Panc1 (cell line): ENCODE results near the gene AFG1L. TPM values are rescaled to one million over a fixed set of nuclear protein-coding genes. Genes with fewer than 3 reads are reported as not detected.
"Not testable (repeated sequence)": the region's sequence is repeated elsewhere in the genome, so short reads cannot be mapped to it uniquely, and the experiment has no call there.

ENCODE experiments used
- ATAC-seq: fragments of 200-7000 bp; cut with Tn5 transposase; 2 replicates; pipeline ENCODE4 v1.9.1; 2020; ENCODE audit warnings: mild to moderate bottlenecking, moderate library complexity
- BruUV-seq: library from RNA; stranded (reverse); fragments of 400-500 nt; replicated peaks from 2 replicates; lab custom pipeline; 2021; lab: Mats Ljungman, UMichigan
- CTCF ChIA-PET: fragments of 300-600 bp; sonication (Branson Sonifier 250); formaldehyde crosslinking; loops from one replicate; lab custom pipeline; 2022; ENCODE audit warnings: antibody characterized with exemption; lab: Charles Lee
- POLR2A ChIA-PET: fragments of 300-600 bp; sonication (Branson Sonifier 250); formaldehyde crosslinking; loops from one replicate; lab custom pipeline; 2022; ENCODE audit warnings: antibody characterized with exemption; lab: Charles Lee
- DNase-seq: peaks from one replicate; pipeline ENCODE4 v3.0.0-alpha.2; 2010; ENCODE audit warnings: low read depth, low spot score
- H3K27ac ChIP-seq: 2 replicates; pipeline ENCODE4 v1.5.1; 2011; ENCODE audit warnings: mild to moderate bottlenecking, low read length, inconsistent platforms
- H3K27me3 ChIP-seq: fragments of 200-500 bp; sonication (Bioruptor generic); 2 replicates; pipeline ENCODE4 v1.6.0; 2014; ENCODE audit warnings: low read length, inconsistent platforms; ENCODE audit not compliant: control insufficient read depth, insufficient read depth
- H3K36me3 ChIP-seq: fragments of 200-500 bp; sonication (Bioruptor generic); 2 replicates; pipeline ENCODE4 v1.5.1; 2014; ENCODE audit warnings: inconsistent platforms, mild to moderate bottlenecking, low read length, moderate library complexity; ENCODE audit not compliant: control insufficient read depth, insufficient read depth
- H3K4me1 ChIP-seq: 2 replicates; pipeline ENCODE4 v1.5.1; 2011; ENCODE audit warnings: inconsistent platforms, mild to moderate bottlenecking, low read length, moderate library complexity; ENCODE audit not compliant: control insufficient read depth, insufficient read depth
- H3K4me3 ChIP-seq, 2 experiments: 2 replicates each; pipeline ENCODE4 v1.5.1; 2011 to 2012; ENCODE audit warnings: low read depth in 2 of 2, low read length in 2 of 2, mild to moderate bottlenecking in 2 of 2, inconsistent platforms in 1 of 2, moderate library complexity in 1 of 2
- H3K9me3 ChIP-seq: fragments of 200-500 bp; sonication (Bioruptor generic); 2 replicates; pipeline ENCODE4 v1.5.1; 2014; ENCODE audit warnings: low read depth, mild to moderate bottlenecking, inconsistent platforms, low read length, moderate library complexity; ENCODE audit not compliant: control insufficient read depth, insufficient read depth
- POLR2AphosphoS5 ChIP-seq: IDR thresholded peaks from 2 replicates; pipeline ENCODE4 v1.6.1; 2012; ENCODE audit warnings: mild to moderate bottlenecking, low read depth, low read length, moderate library complexity
- SIN3A ChIP-seq: IDR thresholded peaks from 2 replicates; pipeline ENCODE4 v1.6.1; 2012; ENCODE audit warnings: low read depth, mild to moderate bottlenecking, low read length, moderate library complexity, borderline replicate concordance; ENCODE audit not compliant: insufficient read depth
- TCF7L2 ChIP-seq: IDR thresholded peaks from 2 replicates; pipeline ENCODE4 v1.6.1; 2011; ENCODE audit warnings: mild to moderate bottlenecking, low read depth, low read length, inconsistent platforms
- in situ Hi-C: cut with HindIII; loops from 2 replicates; pipeline ENCODE4 v1.10.0; 2016; ENCODE audit warnings: low sequenced_read_pairs, low pct_unique_long_range_greater_than_20kb
- intact Hi-C: fragments of 100-400 bp; cut with micrococcal nuclease; formaldehyde crosslinking; loops from one replicate; pipeline ENCODE4 v1.10.0; 2022; ENCODE audit not compliant: unreplicated experiment
- total RNA-seq: library from RNA; stranded (reverse); gene quantifications from one replicate; pipeline ENCODE4 v1.2.1, GENCODE V29; 2021; ENCODE audit not compliant: unreplicated experiment
- TF ChIP-seq, protein P1 (sequence below): fragments of 450-650 bp; IDR thresholded peaks from 2 replicates; pipeline ENCODE4 v1.5.1; 2017; ENCODE audit warnings: mild to moderate bottlenecking
- TF ChIP-seq, protein P2 (sequence below), 2 experiments: IDR thresholded peaks; 2 replicates each; pipeline ENCODE4 v1.6.1; 2011 to 2012; ENCODE audit warnings: low read depth in 2 of 2, control low read depth in 1 of 2, low read length in 1 of 2, mild to moderate bottlenecking in 1 of 2, moderate library complexity in 1 of 2; ENCODE audit not compliant: insufficient read depth in 1 of 2

The AFG1L gene
- total RNA-seq, 1 experiment from 2014 or later: 12.4 TPM

DNA sequence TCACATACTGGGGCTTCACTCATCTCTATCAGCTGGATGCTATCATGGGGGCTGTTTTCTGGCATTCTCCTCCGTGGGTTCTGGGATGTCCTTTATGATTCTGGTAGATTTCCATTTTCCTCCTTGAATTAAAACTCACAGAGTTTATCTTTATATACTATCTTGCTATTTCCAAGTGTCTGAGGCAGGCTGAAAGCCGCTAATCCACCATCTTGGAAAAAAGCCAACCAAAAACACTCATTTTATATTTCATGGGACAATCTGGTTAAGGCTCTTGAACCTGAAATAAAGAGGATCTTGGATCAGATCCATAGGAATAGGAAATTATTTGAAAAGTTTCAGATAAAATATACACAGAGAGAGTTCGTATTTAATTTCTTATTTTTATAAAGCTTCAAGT lies 86.0 kb downstream of the AFG1L start:
- TF ChIP-seq TCF7L2: no peak
- TF ChIP-seq SIN3A: no peak
- TF ChIP-seq, protein P1, sequence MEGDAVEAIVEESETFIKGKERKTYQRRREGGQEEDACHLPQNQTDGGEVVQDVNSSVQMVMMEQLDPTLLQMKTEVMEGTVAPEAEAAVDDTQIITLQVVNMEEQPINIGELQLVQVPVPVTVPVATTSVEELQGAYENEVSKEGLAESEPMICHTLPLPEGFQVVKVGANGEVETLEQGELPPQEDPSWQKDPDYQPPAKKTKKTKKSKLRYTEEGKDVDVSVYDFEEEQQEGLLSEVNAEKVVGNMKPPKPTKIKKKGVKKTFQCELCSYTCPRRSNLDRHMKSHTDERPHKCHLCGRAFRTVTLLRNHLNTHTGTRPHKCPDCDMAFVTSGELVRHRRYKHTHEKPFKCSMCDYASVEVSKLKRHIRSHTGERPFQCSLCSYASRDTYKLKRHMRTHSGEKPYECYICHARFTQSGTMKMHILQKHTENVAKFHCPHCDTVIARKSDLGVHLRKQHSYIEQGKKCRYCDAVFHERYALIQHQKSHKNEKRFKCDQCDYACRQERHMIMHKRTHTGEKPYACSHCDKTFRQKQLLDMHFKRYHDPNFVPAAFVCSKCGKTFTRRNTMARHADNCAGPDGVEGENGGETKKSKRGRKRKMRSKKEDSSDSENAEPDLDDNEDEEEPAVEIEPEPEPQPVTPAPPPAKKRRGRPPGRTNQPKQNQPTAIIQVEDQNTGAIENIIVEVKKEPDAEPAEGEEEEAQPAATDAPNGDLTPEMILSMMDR: no peak
- TF ChIP-seq POLR2AphosphoS5: no peak
- TF ChIP-seq, protein P2, sequence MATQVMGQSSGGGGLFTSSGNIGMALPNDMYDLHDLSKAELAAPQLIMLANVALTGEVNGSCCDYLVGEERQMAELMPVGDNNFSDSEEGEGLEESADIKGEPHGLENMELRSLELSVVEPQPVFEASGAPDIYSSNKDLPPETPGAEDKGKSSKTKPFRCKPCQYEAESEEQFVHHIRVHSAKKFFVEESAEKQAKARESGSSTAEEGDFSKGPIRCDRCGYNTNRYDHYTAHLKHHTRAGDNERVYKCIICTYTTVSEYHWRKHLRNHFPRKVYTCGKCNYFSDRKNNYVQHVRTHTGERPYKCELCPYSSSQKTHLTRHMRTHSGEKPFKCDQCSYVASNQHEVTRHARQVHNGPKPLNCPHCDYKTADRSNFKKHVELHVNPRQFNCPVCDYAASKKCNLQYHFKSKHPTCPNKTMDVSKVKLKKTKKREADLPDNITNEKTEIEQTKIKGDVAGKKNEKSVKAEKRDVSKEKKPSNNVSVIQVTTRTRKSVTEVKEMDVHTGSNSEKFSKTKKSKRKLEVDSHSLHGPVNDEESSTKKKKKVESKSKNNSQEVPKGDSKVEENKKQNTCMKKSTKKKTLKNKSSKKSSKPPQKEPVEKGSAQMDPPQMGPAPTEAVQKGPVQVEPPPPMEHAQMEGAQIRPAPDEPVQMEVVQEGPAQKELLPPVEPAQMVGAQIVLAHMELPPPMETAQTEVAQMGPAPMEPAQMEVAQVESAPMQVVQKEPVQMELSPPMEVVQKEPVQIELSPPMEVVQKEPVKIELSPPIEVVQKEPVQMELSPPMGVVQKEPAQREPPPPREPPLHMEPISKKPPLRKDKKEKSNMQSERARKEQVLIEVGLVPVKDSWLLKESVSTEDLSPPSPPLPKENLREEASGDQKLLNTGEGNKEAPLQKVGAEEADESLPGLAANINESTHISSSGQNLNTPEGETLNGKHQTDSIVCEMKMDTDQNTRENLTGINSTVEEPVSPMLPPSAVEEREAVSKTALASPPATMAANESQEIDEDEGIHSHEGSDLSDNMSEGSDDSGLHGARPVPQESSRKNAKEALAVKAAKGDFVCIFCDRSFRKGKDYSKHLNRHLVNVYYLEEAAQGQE (IDR thresholded peaks at IDR 0.05; ENCODE audit: insufficient read depth in 1 of 2, low read depth in 2 of 2, low read length in 1 of 2): no peak
- POLR2A ChIA-PET: no interaction called here
- intact Hi-C loops (no loop called here), in situ Hi-C loops (no loop called here)
- H3K4me1 ChIP-seq: no peaks in the 10 kb centered on the region
- ATAC-seq (no peak), DNase-seq (no peak)
- CTCF ChIA-PET: no interaction called here
- BruUV-seq: no TSS peak
- H3K9me3 ChIP-seq: no peaks in the 10 kb centered on the region
- H3K36me3 ChIP-seq: no peaks in the 10 kb centered on the region
- H3K27me3 ChIP-seq: no peaks in the 10 kb centered on the region
- H3K27ac ChIP-seq: no peak overlapping the region
- no peak overlapping the region for H3K4me3 ChIP-seq

DNA sequence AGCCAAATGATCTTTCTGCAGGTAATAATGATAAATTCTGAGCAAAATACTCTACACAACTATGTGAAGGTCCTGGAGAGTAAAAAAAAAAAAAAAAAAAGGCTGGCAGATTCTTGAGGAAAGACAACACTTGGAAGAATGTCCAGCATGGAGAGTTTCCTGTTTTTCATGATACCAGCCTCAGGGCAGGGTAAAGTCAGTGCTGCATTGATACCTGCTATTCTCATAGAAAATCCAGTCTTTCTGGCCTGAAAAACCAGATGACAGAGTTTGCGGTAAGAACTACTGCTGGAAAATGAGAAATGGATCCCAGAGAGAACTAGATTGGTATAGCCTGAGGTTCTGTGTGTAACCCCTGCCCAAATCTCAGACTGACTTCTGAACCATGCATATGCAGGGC lies 89.1 kb downstream of the AFG1L start:
- H3K27ac ChIP-seq: no peak overlapping the region

DNA sequence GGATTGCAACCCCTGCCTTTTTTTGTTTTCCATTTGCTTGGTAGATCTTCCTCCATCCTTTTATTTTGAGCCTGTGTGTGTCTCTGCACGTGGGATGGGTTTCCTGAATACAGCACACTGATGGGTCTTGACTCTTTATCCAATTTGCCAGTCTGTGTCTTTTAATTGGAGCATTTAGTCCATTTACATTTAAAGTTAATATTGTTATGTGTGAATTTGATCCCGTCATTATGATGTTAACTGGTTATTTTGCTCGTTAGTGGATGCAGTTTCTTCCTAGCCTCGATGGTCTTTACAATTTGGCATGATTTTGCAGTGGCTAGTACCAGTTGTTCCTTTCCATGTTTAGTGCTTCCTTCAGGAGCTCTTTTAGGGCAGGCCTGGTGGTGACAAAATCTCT lies 94.3 kb downstream of the AFG1L start:
- in situ Hi-C loops, H3K4me1 ChIP-seq, BruUV-seq, POLR2A ChIA-PET, DNase-seq, H3K4me3 ChIP-seq, intact Hi-C loops, H3K27me3 ChIP-seq, H3K27ac ChIP-seq, H3K9me3 ChIP-seq, CTCF ChIA-PET, H3K36me3 ChIP-seq, ATAC-seq: not testable (repeated sequence)

More for the DNA sequence above, 89.1 kb downstream of the AFG1L start:
- BruUV-seq: no TSS peak
- CTCF ChIA-PET: no interaction called here
- Histone ChIP-seq H3K36me3 (no peaks in the 10 kb centered on the region), H3K9me3 (no peaks in the 10 kb centered on the region), H3K27me3 (no peaks in the 10 kb centered on the region), H3K4me3 (no peak overlapping the region), H3K4me1 (no peaks in the 10 kb centered on the region)
- TF ChIP-seq SIN3A (no peak), TCF7L2 (no peak), POLR2AphosphoS5 (no peak)
- TF ChIP-seq, protein P2 (IDR thresholded peaks at IDR 0.05; ENCODE audit: insufficient read depth in 1 of 2, low read depth in 2 of 2, low read length in 1 of 2): no peak
- DNase-seq: no peak
- in situ Hi-C loops (no loop called here), intact Hi-C loops (no loop called here)
- POLR2A ChIA-PET: no interaction called here
- ATAC-seq: no peak
